Keratinocyte (primary cell): ENCODE results near the gene PRKN. TPM values are rescaled to one million over a fixed set of nuclear protein-coding genes. Genes with fewer than 3 reads are reported as not detected.
A peak's percentile ranks its signal among the peaks of the same experiment; 100 is the strongest.

Source experiments
- DNase-seq: peaks from one replicate; pipeline ENCODE4 v3.0.0-alpha.2; 2011; ENCODE audit warnings: low read depth, missing footprints, low spot score
- FAIRE-seq: peaks from 2 replicates; lab custom pipeline; 2011; peaks lifted over from hg19 to GRCh38; lab: Jason Lieb, UNC
- H2AFZ ChIP-seq: 2 replicates; pipeline ENCODE4 v1.6.0; 2012; ENCODE audit warnings: low read length, control low read depth, inconsistent platforms; ENCODE audit not compliant: control insufficient read depth
- H3K27ac ChIP-seq: 2 replicates; pipeline ENCODE4 v1.5.1; 2011; ENCODE audit warnings: low read length; ENCODE audit not compliant: control insufficient read depth, insufficient read depth
- H3K27me3 ChIP-seq: 3 replicates; pipeline ENCODE4 v1.6.0; 2011; ENCODE audit warnings: low read length; ENCODE audit not compliant: control insufficient read depth, insufficient read depth; ENCODE audit errors: extremely low read depth
- H3K36me3 ChIP-seq, 2 experiments: 2 replicates in 1 of 2; 3 replicates in 1 of 2; pipeline ENCODE4 v1.5.1; 2011; ENCODE audit warnings: low read length in 2 of 2, mild to moderate bottlenecking in 1 of 2; ENCODE audit not compliant: control insufficient read depth in 2 of 2, insufficient read depth in 2 of 2; ENCODE audit errors: extremely low read depth in 1 of 2
- H3K4me1 ChIP-seq: 3 replicates; pipeline ENCODE4 v1.5.1; 2011; ENCODE audit warnings: low read length; ENCODE audit not compliant: control insufficient read depth, insufficient read depth; ENCODE audit errors: extremely low read depth
- H3K4me2 ChIP-seq: 3 replicates; pipeline ENCODE4 v1.6.0; 2011; ENCODE audit warnings: low read depth, low read length; ENCODE audit not compliant: control insufficient read depth, insufficient read depth; ENCODE audit errors: extremely low read depth
- H3K4me3 ChIP-seq, 3 experiments: fragments of 200-600 bp in 1 of 3; sonication (generic) in 1 of 3; 2 replicates in 2 of 3; 3 replicates in 1 of 3; pipeline ENCODE4 v1.5.1; 2011 to 2016; ENCODE audit warnings: low read length in 3 of 3, mild to moderate bottlenecking in 3 of 3, control low read depth in 2 of 3, inconsistent platforms in 1 of 3, low read depth in 1 of 3, mixed read lengths in 1 of 3, mixed run types in 1 of 3, moderate library complexity in 1 of 3; ENCODE audit not compliant: control insufficient read depth in 2 of 3, insufficient read depth in 2 of 3; ENCODE audit errors: extremely low read depth in 1 of 3
- H3K79me2 ChIP-seq: 2 replicates; pipeline ENCODE4 v1.6.0; 2012; ENCODE audit warnings: low read length; ENCODE audit not compliant: control insufficient read depth, insufficient read depth
- H3K9ac ChIP-seq: 3 replicates; pipeline ENCODE4 v1.6.0; 2011; ENCODE audit warnings: low read length; ENCODE audit not compliant: control insufficient read depth, insufficient read depth; ENCODE audit errors: extremely low read depth
- H3K9me1 ChIP-seq: 3 replicates; pipeline ENCODE4 v1.6.0; 2011; ENCODE audit warnings: low read length; ENCODE audit not compliant: control insufficient read depth, insufficient read depth; ENCODE audit errors: extremely low read depth
- H3K9me3 ChIP-seq: 2 replicates; pipeline ENCODE4 v1.5.1; 2012; ENCODE audit warnings: low read depth, low read length; ENCODE audit not compliant: control insufficient read depth
- H4K20me1 ChIP-seq: 3 replicates; pipeline ENCODE4 v1.6.0; 2011; ENCODE audit warnings: low read length; ENCODE audit not compliant: control insufficient read depth, insufficient read depth; ENCODE audit errors: extremely low read depth
- EZH2 ChIP-seq: IDR thresholded peaks from one replicate; pipeline ENCODE4 v1.6.1; 2012; ENCODE audit warnings: inconsistent platforms, mild to moderate bottlenecking, low read length, moderate library complexity
- dilution Hi-C: fragments of 300-500 bp; cut with MboI; formaldehyde crosslinking; loops from one replicate; pipeline ENCODE4 v1.7.0; 2020; ENCODE audit warnings: low sequenced_read_pairs; ENCODE audit not compliant: extremely low pct_ligation_motif_present
- polyA plus RNA-seq, 5 experiments: library from polyadenylated mRNA; depleted of rRNA in 3 of 5; stranded (reverse) in 3 of 5; stranded (forward) in 1 of 5; unstranded in 1 of 5; fragments of >200 nt; gene quantifications; 1 replicate in 1 of 5; 2 replicates in 3 of 5; 3 replicates in 1 of 5; pipeline versions ENCODE4 v1.2.1 to v1.2.3, GENCODE V29; 2011 to 2012; ENCODE audit warnings: missing spikeins in 2 of 5, low read depth in 1 of 5, low replicate concordance in 1 of 5
- TF ChIP-seq, protein P1 (sequence below), 3 experiments: IDR thresholded peaks in 1 of 3; conservative IDR thresholded peaks in 1 of 3; optimal IDR thresholded peaks in 1 of 3; 2 replicates in 2 of 3; 3 replicates in 1 of 3; pipeline versions ENCODE3 to v1.5.1; 2011; ENCODE audit warnings: low read length in 3 of 3, mild to moderate bottlenecking in 3 of 3, moderate library complexity in 2 of 3, control low read depth in 1 of 3, inconsistent platforms in 1 of 3; ENCODE audit not compliant: insufficient read depth in 2 of 3; ENCODE audit errors: extremely low read depth in 1 of 3

PRKN gene
- polyA plus RNA-seq, 1 donor (not counting 4 experiments of a cell fraction or from before 2014, with no cell fraction given): 0.67 TPM

DNA sequence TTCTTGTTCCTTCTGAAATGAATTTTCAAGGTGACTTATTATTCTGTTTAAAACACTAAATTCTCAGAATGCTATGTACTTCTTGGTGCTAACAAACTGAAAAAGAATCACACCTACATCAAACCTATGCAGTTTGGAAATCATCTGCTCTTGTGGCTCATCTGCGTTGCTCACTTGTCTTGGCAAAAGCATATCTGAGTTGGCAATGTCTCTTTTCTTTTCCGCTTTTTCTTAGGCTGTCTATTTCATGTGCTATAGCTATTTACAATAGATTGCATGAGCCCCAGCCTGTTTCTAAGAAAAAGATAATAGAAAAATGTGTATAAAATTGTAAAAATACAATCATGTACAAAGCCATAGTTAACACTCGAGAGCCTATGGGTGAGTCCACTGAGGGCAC, 1104.8 kb downstream of the PRKN start:
- H3K4me2 ChIP-seq: no peak overlapping the region
- DNase-seq: no peak
- no peaks in the 10 kb centered on the region for H3K27me3 ChIP-seq
- no peaks in the 10 kb centered on the region for H3K9me3 ChIP-seq
- H3K9me1 ChIP-seq: no peaks in the 10 kb centered on the region
- dilution Hi-C loops: no loop called here
- no peaks in the 10 kb centered on the region for H3K79me2 ChIP-seq
- no peaks in the 10 kb centered on the region for H4K20me1 ChIP-seq
- no peaks in the 10 kb centered on the region for H3K4me1 ChIP-seq
- no peak overlapping the region for H3K9ac ChIP-seq
- FAIRE-seq: no peak
- H3K4me3 ChIP-seq: no peak overlapping the region
- no peak for TF ChIP-seq EZH2
- TF ChIP-seq, protein P1, sequence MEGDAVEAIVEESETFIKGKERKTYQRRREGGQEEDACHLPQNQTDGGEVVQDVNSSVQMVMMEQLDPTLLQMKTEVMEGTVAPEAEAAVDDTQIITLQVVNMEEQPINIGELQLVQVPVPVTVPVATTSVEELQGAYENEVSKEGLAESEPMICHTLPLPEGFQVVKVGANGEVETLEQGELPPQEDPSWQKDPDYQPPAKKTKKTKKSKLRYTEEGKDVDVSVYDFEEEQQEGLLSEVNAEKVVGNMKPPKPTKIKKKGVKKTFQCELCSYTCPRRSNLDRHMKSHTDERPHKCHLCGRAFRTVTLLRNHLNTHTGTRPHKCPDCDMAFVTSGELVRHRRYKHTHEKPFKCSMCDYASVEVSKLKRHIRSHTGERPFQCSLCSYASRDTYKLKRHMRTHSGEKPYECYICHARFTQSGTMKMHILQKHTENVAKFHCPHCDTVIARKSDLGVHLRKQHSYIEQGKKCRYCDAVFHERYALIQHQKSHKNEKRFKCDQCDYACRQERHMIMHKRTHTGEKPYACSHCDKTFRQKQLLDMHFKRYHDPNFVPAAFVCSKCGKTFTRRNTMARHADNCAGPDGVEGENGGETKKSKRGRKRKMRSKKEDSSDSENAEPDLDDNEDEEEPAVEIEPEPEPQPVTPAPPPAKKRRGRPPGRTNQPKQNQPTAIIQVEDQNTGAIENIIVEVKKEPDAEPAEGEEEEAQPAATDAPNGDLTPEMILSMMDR (optimal IDR thresholded peaks at IDR 0.05 in 1 of 3, IDR thresholded peaks at IDR 0.05 in 1 of 3, conservative IDR thresholded peaks at IDR 0.05 in 1 of 3; ENCODE audit: extremely low read depth in 1 of 3, insufficient read depth in 2 of 3, low read length in 3 of 3): no peak
- no peak overlapping the region for H2AFZ ChIP-seq
- H3K36me3 ChIP-seq: no peaks in the 10 kb centered on the region
- H3K27ac ChIP-seq: no peak overlapping the region

DNA sequence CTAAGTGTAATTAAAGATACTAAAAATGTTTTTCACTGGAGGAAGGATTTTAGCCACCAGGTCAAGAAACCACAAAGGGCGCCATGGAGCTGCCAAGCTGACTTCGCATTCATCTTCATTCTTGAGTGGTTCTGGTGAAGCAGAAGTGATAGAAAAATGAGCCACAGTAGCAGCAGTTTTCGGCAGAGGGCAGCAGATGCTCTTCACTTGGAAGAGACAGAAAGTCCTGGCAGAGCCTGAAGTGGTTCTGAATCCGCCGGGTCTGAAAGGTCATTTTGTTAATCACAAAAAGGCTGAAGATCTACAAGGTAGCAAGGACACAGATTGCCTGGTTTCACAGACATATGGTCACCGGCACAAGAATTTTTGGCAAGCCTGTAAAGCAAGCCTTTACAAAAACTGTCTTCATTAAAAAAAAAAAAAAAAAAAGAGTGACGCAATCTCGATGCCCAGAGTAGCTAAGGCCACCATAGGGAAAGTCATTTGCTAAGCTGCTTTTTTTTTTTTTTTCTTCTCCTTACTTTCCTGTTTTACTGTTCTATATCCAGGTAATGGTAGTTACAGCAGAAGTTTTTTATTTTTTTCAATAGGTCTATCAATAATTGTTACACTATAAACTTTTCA, 1108.6 kb downstream of the PRKN start:
- no peaks in the 10 kb centered on the region for H3K36me3 ChIP-seq
- no peaks in the 10 kb centered on the region for H3K9me1 ChIP-seq
- H3K27me3 ChIP-seq: no peaks in the 10 kb centered on the region
- TF ChIP-seq, protein P1 (optimal IDR thresholded peaks at IDR 0.05 in 1 of 3, IDR thresholded peaks at IDR 0.05 in 1 of 3, conservative IDR thresholded peaks at IDR 0.05 in 1 of 3; ENCODE audit: extremely low read depth in 1 of 3, insufficient read depth in 2 of 3, low read length in 3 of 3): peak; percentile 31 to 46 (median 44)
- no peak for TF ChIP-seq EZH2
- H3K79me2 ChIP-seq: no peaks in the 10 kb centered on the region
- no peak overlapping the region for H3K27ac ChIP-seq
- H3K4me1 ChIP-seq: no peaks in the 10 kb centered on the region
- no peak overlapping the region for H2AFZ ChIP-seq
- no peaks in the 10 kb centered on the region for H3K9me3 ChIP-seq
- no peak overlapping the region for H3K9ac ChIP-seq
- no peak for FAIRE-seq
- dilution Hi-C loops: no loop called here
- no peaks in the 10 kb centered on the region for H4K20me1 ChIP-seq
- peak overlapping the region; percentile 35 for H3K4me2 ChIP-seq
- DNase-seq: no peak
- no peak overlapping the region for H3K4me3 ChIP-seq
